GM11168 (cell line): Measurements from ENCODE around the gene RAPGEF4.

ENCODE experiments used
- in situ Hi-C: fragments of 300-500 bp; cut with MboI; formaldehyde crosslinking; loops from one replicate; pipeline ENCODE4 v1.12.0; 2022; ENCODE audit warnings: low sequenced_read_pairs; ENCODE audit not compliant: unreplicated experiment

RAPGEF4 gene

GRCh38 chr2:173048522-173048896 lies 312.9 kb downstream of the RAPGEF4 start:
- in situ Hi-C loops: no loop called here

GRCh38 chr2:173048897-173049661 lies 313.4 kb downstream of the RAPGEF4 start:
- in situ Hi-C loops: no loop called here

DNA sequence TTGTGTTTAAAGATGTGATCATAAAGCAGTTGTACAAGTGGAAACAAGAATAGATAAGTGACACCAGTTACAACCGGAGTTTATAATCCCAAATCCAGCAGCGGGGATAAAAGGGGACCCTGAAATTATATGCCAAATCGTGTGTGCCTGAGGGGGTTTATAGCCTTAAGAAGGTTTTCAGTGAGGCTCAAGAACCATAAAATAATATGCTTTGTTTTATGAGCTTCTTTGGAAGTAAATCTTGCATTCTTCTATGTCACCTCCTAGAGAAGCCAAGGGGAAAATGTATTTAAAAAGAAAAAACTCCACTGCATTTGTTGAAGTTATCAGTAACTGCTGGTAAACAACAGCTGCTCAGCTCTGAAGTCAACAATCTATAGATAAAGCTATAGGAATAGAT lies 314.2 kb downstream of the RAPGEF4 start:
- in situ Hi-C loops: no loop called here

- in situ Hi-C loops: no loop called here
These were observed 315.0 kb downstream of the RAPGEF4 start for GRCh38 chr2:173050684-173051083.

DNA sequence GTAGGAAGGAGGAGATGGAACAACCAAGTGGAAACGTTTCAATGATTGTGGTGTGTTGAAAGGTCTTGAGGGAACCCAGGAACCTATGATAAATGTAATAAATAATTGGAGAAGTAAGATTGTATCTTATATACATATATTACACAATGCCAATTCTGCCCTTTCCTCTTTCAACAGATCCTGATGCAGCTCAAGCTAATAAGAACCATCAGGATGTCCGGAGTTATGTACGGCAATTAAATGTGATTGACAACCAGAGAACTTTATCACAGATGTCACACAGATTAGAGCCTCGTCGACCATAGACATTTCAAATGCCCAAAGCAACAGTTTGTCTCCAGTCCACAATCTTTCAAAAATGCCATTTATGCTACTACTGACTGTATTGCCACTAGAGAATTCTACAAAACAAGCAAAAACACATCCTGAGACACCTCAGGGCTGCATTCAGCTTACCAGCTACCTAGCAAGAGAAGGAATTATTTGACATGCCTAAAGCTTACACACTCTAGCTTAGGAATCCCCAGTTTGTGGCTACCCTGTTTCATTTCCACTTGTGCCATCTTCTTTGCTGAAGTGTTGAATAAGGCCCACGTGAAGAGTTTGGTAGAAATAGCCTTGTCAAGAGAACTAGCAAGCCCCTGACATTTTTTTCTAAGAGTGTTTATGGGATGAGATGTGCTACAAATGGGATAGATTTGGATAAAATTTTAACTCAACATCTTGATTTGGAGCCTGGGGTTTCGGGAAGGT lies 316.0 kb downstream of the RAPGEF4 start:
- in situ Hi-C loops: no loop called here

DNA sequence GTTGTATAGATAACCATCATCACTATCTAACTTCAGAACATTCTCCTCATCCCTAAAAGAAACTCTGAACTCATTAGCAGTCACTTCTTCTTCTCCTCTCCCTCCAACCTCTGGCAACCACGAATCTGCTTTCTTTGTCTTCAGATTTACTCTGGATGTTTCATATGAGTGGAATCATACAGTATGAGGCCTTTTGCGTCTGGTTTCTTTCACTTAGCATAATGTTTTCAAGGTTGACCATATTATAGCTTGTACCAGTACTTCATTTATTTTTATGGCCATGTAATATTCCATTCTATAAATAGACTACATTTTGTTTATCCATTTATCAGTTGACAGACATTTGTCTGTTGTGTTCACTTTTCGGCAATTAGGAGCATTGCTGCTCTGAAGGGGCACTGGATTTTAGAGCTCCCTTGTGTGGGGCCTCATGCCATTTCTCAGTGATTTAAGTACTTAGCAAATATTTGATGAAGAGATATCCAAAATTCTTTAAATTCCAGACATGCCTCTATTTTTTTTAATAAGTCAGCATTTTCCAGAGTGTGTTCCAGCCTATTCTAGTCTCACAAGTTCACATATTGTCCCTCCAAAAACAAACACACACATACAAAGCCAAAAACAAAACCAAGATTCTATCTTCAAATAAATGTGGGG lies 317.5 kb downstream of the RAPGEF4 start:
- in situ Hi-C loops: no loop called here

GRCh38 chr2:173054466-173054865 lies 318.8 kb downstream of the RAPGEF4 start:
- in situ Hi-C loops: no loop called here

- in situ Hi-C loops: no loop called here
These were observed 321.2 kb downstream of the RAPGEF4 start for GRCh38 chr2:173056705-173057364.

- in situ Hi-C loops: no loop called here
These were observed 322.5 kb downstream of the RAPGEF4 start for GRCh38 chr2:173058097-173058496.

GRCh38 chr2:173058673-173059072 lies 323.0 kb downstream of the RAPGEF4 start:
- in situ Hi-C loops: no loop called here

GRCh38 chr2:173059292-173059691 lies 323.6 kb downstream of the RAPGEF4 start:
- in situ Hi-C loops: no loop called here

DNA sequence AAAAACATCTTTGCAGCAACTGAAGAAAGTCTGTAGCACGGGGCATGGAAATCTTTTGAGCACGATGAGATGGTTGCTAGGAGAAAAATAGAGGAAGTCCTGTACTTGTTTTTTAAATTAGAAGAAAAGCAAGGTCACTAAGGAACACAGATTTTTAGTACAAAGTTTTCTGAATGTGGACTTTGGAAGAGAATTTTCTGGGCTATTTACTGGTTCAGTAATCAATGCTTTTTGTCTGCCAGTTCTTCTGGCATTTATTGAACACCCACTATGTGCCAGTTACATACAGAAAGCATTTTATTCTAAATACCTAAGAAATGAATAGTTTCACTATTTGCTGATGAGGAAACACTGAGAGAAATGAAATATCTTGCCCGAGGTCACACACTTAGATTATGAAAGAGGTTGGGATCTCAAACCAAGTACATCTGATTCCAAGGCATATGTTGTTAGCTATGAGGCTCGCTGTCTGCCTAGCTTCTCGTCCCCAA lies 324.4 kb downstream of the RAPGEF4 start:
- in situ Hi-C loops: no loop called here

- in situ Hi-C loops: no loop called here
These were observed 327.2 kb downstream of the RAPGEF4 start for GRCh38 chr2:173062801-173063200.

GRCh38 chr2:173064151-173064805 lies 328.6 kb downstream of the RAPGEF4 start:
- in situ Hi-C loops: no loop called here

GRCh38 chr2:173066887-173067676 lies 331.4 kb downstream of the RAPGEF4 start:
- in situ Hi-C loops: no loop called here

- in situ Hi-C loops: no loop called here
These were observed 339.6 kb downstream of the RAPGEF4 start for GRCh38 chr2:173075056-173075780.

- in situ Hi-C loops: no loop called here
These were observed 340.3 kb downstream of the RAPGEF4 start, which contains the start of gene MAP3K20 for GRCh38 chr2:173075781-173076580. TSS of gene MAP3K20 (plus strand) at chr2:173075846. CDS start at chr2:173091032, 15,186 bp downstream.
